Sigmoid colon (tissue), 7 donors: ENCODE results near the gene HEATR5A. TPM values are rescaled to one million over a fixed set of nuclear protein-coding genes. Genes with fewer than 3 reads are reported as not detected.

Experiments
- DNase-seq: peaks from one replicate; pipeline ENCODE4 v3.0.0-alpha.2; 2019
- H3K27ac ChIP-seq, 4 donors: fragments of 200-600 bp; sonication (generic); one replicate each; pipeline ENCODE4 v1.5.1; 2016 to 2019; ENCODE audit warnings: mild to moderate bottlenecking in 1 of 4
- H3K27me3 ChIP-seq, 3 donors: fragments of 200-600 bp; sonication (generic); one replicate each; pipeline ENCODE4 v1.5.1; 2019; ENCODE audit warnings: mild to moderate bottlenecking in 1 of 3
- H3K36me3 ChIP-seq, 4 donors: fragments of 200-600 bp; sonication (generic); one replicate each; pipeline ENCODE4 v1.5.1; 2016 to 2019
- H3K4me1 ChIP-seq, 4 donors: fragments of 200-600 bp; sonication (generic); one replicate each; pipeline ENCODE4 v1.5.1; 2017 to 2019
- H3K4me3 ChIP-seq, 4 donors: fragments of 200-600 bp; sonication (generic); one replicate each; pipeline ENCODE4 v1.5.1; 2017 to 2019; ENCODE audit warnings: mild to moderate bottlenecking in 2 of 4, moderate library complexity in 1 of 4
- H3K9me3 ChIP-seq, 4 donors: fragments of 200-600 bp in 3 of 4; sonication (generic) in 3 of 4; one replicate each; pipeline versions ENCODE4 v1.5.1 to v1.6.1; 2013 to 2019
- CTCF ChIP-seq, 4 experiments: fragments of 450-650 bp in 3 of 4; fragments of 200-600 bp in 1 of 4; IDR thresholded peaks; one replicate each; pipeline ENCODE4 v1.5.1; 2016 to 2019; ENCODE audit warnings: antibody characterized with exemption in 4 of 4, mild to moderate bottlenecking in 3 of 4, moderate library complexity in 2 of 4
- EP300 ChIP-seq, 4 donors: sonication (generic); formaldehyde crosslinking; IDR thresholded peaks; one replicate each; pipeline ENCODE4 v1.6.1; 2017; ENCODE audit warnings: antibody characterized with exemption in 4 of 4
- POLR2A ChIP-seq, 2 donors: fragments of 450-650 bp; IDR thresholded peaks; one replicate each; pipeline ENCODE4 v1.6.1; 2016; ENCODE audit warnings: antibody characterized with exemption in 2 of 2, mild to moderate bottlenecking in 2 of 2, moderate library complexity in 2 of 2
- POLR2AphosphoS5 ChIP-seq, 4 donors: sonication (generic); formaldehyde crosslinking; IDR thresholded peaks; one replicate each; pipeline ENCODE4 v1.6.1; 2017; ENCODE audit warnings: antibody characterized with exemption in 4 of 4
- WGBS, 2 donors: extraction: QIAGEN DNeasy Blood & Tissue Kit; methylation state at CpG; one replicate each; pipeline ENCODE4 v1.1.7; 2013; 5-methylcytosine and 5-hydroxymethylcytosine counted together
- intact Hi-C: fragments of 100-400 bp; cut with DNase I; formaldehyde crosslinking; loops from one replicate; pipeline ENCODE4 v1.15.1; 2023
- polyA plus RNA-seq, 3 donors: library from polyadenylated mRNA; stranded (reverse); fragments of 200-250 nt; gene quantifications; one replicate each; pipeline ENCODE4 v1.2.3, GENCODE V29; 2013
- total RNA-seq, 4 donors: library from RNA; depleted of rRNA; stranded (reverse); fragments of >200 nt; gene quantifications; one replicate each; pipeline ENCODE4 v1.1.0, GENCODE V29; 2016
- donor health status: healthy with polysubstance abuse.
- donor health status: Bipolar disorder and iron deficiency.
- donor health status: healthy.

The HEATR5A gene
- total and polyA plus RNA-seq, 7 donors = 9.3 to 41.9 (median 28.7) TPM

GRCh38 chr14:31410048-31410650, 10.2 kb downstream of the HEATR5A start:
- peaks cover 0 to 46% (median 30%) of the 10 kb centered on the region in 4 donors for H3K4me1 ChIP-seq
- intact Hi-C loops = no loop called here
- H3K36me3 ChIP-seq = no peaks in the 10 kb centered on the region
- WGBS, 2 donors = 62 to 87% methylated on average over 3 of the region's 3 CpGs
- DNase-seq = no peak
- H3K4me3 ChIP-seq = no peak overlapping the region
- no peaks in the 10 kb centered on the region for H3K27me3 ChIP-seq
- H3K27ac ChIP-seq = peak overlapping the region in 1 of 4 donors; percentile 2
- no peaks in the 10 kb centered on the region for H3K9me3 ChIP-seq
- no peak for TF ChIP-seq POLR2A (IDR thresholded peaks at IDR 0.05)
- TF ChIP-seq EP300 (IDR thresholded peaks at IDR 0.05) = no peak

DNA sequence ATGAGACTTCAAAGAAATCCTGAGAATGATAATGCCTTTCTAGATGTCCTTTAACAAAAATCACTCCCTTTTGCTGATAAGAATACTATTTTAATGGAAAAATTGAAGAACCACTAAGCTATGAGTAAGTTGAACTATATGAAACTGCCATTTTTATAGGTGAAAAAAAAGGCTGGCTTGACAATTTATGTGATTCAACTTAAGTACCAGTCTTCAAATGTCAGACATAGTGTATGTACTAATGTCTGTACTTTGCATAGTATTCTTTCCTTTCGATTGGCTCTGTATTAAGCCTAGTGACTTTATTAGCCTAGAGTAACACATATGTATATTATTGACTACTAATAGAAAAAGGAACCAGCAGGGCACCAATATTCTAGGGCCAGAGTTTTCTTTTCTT, 11.9 kb downstream of the HEATR5A start:
- 96 to 100% methylated on average over 1 of the region's 1 CpG for WGBS, 2 donors
- peaks cover 0 to 35% (median 18%) of the 10 kb centered on the region in 4 donors for H3K4me1 ChIP-seq

GRCh38 chr14:31405599-31406232, 14.6 kb downstream of the HEATR5A start:
- intact Hi-C loops = no loop called here
- no peak overlapping the region for H3K27ac ChIP-seq

More for the DNA sequence above, 11.9 kb downstream of the HEATR5A start:
- intact Hi-C loops = no loop called here
- Histone ChIP-seq H3K27ac (no peak overlapping the region), H3K4me3 (no peak overlapping the region), H3K36me3 (no peaks in the 10 kb centered on the region), H3K27me3 (no peaks in the 10 kb centered on the region), H3K9me3 (no peaks in the 10 kb centered on the region)
- DNase-seq = no peak
- TF ChIP-seq EP300 (IDR thresholded peaks at IDR 0.05) (no peak), POLR2AphosphoS5 (IDR thresholded peaks at IDR 0.05) (no peak), CTCF (IDR thresholded peaks at IDR 0.05) (no peak), POLR2A (IDR thresholded peaks at IDR 0.05) (no peak)

GRCh38 chr14:31405106-31405505, 15.2 kb downstream of the HEATR5A start:
- Histone ChIP-seq H3K27ac (no peak overlapping the region), H3K27me3 (no peaks in the 10 kb centered on the region), H3K9me3 (no peaks in the 10 kb centered on the region), H3K4me3 (no peak overlapping the region), H3K36me3 (peaks cover 0 to 23% (median 3%) of the 10 kb centered on the region in 4 donors), H3K4me1 (peaks cover 0 to 8% (median 2%) of the 10 kb centered on the region in 4 donors)
- WGBS, 2 donors = 97 to 99% methylated on average over 8 of the region's 8 CpGs
- TF ChIP-seq EP300 (IDR thresholded peaks at IDR 0.05) = no peak
- TF ChIP-seq POLR2A (IDR thresholded peaks at IDR 0.05) = no peak
- no peak for TF ChIP-seq POLR2AphosphoS5 (IDR thresholded peaks at IDR 0.05)
- TF ChIP-seq CTCF (IDR thresholded peaks at IDR 0.05) = no peak
- intact Hi-C loops = no loop called here
- DNase-seq = no peak

More at GRCh38 chr14:31405599-31406232, 14.6 kb downstream of the HEATR5A start:
- peaks cover 0 to 17% (median 2%) of the 10 kb centered on the region in 4 donors for H3K36me3 ChIP-seq
- no peaks in the 10 kb centered on the region for H3K9me3 ChIP-seq
- no peak for TF ChIP-seq CTCF (IDR thresholded peaks at IDR 0.05)
- peaks cover 0 to 14% (median 7%) of the 10 kb centered on the region in 4 donors for H3K4me1 ChIP-seq
- no peak for DNase-seq
- H3K4me3 ChIP-seq = no peak overlapping the region
- WGBS, 2 donors = 39 to 75% methylated on average over 4 of the region's 4 CpGs
- no peaks in the 10 kb centered on the region for H3K27me3 ChIP-seq

GRCh38 chr14:31403707-31404106, 16.6 kb downstream of the HEATR5A start:
- H3K27ac ChIP-seq = no peak overlapping the region
- 95 to 97% methylated on average over 3 of the region's 3 CpGs for WGBS, 2 donors
- intact Hi-C loops = no loop called here
- no peak for DNase-seq
- TF ChIP-seq CTCF (IDR thresholded peaks at IDR 0.05) = no peak
- no peak for TF ChIP-seq EP300 (IDR thresholded peaks at IDR 0.05)
- TF ChIP-seq POLR2A (IDR thresholded peaks at IDR 0.05) = no peak
- TF ChIP-seq POLR2AphosphoS5 (IDR thresholded peaks at IDR 0.05) = no peak
- H3K4me3 ChIP-seq = no peak overlapping the region
- H3K9me3 ChIP-seq = no peaks in the 10 kb centered on the region
- no peaks in the 10 kb centered on the region for H3K27me3 ChIP-seq
- H3K36me3 ChIP-seq = peaks cover 0 to 37% (median 5%) of the 10 kb centered on the region in 4 donors
- peaks cover 0 to 8% (median 2%) of the 10 kb centered on the region in 4 donors for H3K4me1 ChIP-seq
